GM10847 (cell line): Measurements from ENCODE around the gene HAT1.

Source experiments
- POLR2A ChIP-seq: IDR thresholded peaks from 2 replicates; pipeline ENCODE4 v1.6.1; 2011; ENCODE audit not compliant: insufficient read length; ENCODE audit errors: extremely low read depth

Gene HAT1

DNA sequence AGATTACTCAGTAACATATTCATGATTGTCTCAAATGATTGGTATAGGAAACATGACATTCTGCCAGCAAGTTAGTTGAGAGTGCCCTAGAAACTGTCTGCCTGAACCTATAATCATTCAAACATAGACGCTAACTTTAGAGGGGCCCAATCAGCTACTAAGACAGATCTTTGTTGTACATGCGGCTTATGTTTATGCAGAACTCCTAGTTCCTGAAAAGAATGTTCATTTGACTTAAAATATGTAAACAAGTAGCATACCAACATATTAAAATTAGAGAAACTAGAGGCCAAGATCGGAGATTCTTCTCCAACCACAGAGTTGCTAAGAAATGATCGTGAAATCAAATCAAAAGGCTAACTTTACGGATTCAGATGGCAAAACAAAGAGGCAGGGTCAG is 73.3 kb downstream of the HAT1 start:
- TF ChIP-seq POLR2A: no peak

DNA sequence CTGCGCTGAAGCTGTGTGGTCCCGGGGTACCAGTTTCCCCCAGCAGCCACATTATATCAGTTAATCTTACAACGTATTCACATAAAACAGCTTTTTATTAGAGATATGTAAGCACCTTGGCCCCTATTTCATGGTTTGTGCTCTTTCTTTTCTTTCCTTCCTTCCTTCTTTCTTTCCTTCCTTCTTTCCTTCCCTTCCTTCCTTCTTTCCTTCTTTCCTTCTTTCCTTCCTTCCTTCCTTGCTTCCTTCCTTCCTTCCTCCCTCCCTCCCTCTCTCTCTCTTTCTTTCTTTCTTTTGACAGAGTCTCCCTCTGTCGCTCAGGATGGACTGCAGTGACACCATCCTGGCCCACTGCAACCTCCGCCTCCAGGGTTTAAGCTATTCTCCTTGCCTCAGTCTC is 73.8 kb downstream of the HAT1 start:
- TF ChIP-seq POLR2A: no peak

- TF ChIP-seq POLR2A: no peak
Measured at GRCh38 chr2:171999161-171999560, 76.9 kb downstream of the HAT1 start.

DNA sequence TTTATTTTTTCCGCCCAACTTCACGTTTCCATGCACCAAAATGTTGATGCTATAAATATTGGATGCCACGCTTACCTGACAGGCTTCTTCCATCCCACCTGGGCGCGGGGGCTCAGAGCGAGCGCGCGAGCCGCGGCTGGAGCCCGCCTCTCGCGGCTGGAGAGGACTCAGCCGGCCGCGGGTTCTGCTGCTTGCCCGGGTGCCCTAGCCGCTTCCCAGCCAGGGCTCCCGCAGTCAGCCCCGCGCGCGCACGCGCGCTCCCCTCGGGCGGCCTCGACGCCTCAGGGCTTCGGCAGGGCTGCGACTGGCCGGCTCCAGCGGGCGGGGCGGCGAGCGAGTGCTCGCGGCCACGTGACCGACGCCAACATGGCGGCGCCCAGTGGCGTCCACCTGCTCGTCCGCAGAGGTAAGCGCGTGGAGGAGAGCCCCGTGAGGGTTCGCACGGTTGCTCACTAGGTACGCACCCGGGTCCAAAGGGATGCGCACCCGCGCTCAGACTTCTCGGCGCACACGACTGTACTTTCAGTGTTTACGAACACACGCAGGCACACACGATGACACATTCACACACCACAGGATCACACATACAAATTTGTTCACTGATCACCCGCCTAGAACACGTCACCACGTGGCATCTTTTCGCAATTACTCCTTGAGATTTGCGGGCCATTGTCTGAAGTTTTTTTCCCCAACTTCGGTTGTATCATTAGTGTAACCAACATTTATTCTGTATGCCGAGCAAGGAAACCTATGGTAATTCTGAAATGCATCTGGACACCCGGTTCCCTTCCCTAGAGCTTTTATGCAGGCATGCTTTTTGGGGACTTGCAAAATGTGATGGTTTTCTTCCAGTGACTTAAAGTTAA is 77.6 kb downstream of the HAT1 start, which contains the start of gene METAP1D:
TSS of gene METAP1D (plus strand) at position 350 of the 866 bp plus-strand sequence. CDS start at position 367, 17 bp downstream.
- TF ChIP-seq POLR2A: peak; percentile 84

DNA sequence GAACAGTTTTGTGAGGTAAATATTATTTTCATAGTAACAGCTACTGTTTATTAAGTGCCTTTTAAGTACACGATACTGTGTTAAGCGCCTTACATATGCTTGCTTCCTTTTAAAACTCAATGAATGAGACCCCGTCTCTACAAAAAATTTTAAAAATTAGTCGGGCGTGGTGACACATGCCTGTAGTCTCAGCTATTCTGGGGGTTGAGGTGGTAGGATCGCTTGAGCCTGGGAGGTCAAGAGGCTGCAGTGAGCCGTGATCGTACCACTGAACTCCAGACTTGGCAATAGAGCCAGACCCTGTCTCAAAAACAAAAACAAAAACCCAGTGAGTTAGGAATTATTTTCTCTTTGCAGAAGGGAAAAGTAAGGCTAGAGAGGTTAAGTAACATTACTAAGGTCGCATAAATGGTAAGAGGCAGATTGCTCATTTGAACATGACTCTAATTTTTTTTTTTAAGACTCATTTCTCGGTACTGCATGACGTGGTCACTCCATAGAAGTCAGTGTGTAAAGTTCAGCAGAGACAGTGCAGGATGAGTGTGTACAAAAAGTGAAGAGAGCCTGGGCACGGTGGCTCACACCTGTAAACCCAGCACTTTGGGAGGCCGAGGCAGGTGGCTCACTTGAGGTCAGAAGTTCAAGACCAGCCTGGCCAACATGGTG is 78.6 kb downstream of the HAT1 start:
- TF ChIP-seq POLR2A: no peak

DNA sequence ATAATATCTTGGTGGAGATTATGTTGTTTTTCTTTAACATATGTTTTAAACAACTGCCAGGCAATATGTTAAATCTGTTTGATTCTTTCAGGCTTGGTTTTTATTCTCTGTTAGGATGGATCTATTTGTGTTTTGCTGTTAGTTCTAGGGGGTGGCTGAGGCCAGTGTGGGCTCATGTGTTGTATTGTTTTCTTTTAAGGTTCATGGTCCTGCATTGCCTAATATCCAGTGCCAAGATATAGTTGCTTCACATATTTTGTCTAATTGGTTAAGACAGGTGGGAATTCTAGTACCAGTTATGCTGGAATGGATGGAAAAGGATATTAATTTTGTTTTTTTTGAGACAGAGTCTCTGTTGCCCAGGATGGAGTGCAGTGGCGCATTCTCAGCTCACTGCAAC is 85.1 kb downstream of the HAT1 start:
- TF ChIP-seq POLR2A: no peak

- no peak for TF ChIP-seq POLR2A
Measured at GRCh38 chr2:172009823-172010222, 87.6 kb downstream of the HAT1 start.

DNA sequence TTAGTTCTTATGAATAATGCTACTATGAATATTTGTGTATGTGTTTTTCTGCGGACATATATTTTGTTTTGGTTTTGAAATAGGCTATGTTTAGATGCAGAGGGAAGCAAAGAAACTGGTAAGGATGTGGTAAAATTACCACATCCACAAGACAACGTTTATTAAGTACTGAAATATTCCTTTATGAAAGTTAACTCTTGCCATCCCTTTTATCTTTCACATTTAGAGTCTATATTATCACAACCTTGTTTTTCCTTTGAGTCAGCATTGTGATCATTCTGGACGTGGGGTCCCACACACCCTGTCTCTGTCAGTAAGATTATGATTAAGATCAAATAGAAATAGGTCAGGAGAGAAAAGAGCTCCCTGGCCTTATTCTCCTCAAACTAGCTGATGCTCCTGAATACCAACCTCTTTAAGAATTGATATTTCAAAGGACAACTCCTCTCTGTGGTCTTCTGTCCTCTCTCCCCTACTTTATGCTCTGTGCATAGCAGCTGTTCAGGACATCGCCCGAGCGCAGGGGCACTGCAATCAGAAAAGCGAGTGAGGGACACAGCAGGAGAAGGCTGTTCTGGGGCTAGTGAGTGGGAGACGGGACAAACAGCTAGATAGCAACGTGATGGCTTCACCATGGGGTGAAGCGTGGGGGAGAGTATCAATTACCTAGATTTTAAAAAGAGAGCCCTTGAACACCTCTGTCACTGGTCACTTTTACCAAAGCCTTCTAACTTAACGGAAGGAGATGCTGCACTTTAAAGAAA is 89.7 kb downstream of the HAT1 start:
- TF ChIP-seq POLR2A: no peak

- TF ChIP-seq POLR2A: no peak
Measured at GRCh38 chr2:172012677-172013391, 90.6 kb downstream of the HAT1 start.

DNA sequence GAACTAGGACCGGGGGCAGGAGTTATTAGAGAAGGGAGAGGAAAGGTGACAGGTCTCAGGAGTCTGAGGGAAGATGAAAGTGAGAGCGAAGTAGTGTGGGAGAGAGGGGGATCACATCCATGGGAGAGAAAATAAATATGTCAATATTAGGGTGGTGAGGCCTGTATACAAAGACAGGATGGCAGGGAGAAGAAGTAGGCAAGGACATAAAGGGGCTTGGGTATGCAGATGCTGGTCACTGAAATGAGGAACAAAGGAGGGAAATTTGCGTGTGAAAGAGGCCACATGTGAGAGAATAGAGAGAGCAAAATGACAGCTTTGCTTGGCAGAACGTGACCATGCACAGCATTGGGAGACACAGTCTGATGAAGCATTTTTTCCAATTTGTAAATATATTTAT is 91.1 kb downstream of the HAT1 start:
- no peak for TF ChIP-seq POLR2A

DNA sequence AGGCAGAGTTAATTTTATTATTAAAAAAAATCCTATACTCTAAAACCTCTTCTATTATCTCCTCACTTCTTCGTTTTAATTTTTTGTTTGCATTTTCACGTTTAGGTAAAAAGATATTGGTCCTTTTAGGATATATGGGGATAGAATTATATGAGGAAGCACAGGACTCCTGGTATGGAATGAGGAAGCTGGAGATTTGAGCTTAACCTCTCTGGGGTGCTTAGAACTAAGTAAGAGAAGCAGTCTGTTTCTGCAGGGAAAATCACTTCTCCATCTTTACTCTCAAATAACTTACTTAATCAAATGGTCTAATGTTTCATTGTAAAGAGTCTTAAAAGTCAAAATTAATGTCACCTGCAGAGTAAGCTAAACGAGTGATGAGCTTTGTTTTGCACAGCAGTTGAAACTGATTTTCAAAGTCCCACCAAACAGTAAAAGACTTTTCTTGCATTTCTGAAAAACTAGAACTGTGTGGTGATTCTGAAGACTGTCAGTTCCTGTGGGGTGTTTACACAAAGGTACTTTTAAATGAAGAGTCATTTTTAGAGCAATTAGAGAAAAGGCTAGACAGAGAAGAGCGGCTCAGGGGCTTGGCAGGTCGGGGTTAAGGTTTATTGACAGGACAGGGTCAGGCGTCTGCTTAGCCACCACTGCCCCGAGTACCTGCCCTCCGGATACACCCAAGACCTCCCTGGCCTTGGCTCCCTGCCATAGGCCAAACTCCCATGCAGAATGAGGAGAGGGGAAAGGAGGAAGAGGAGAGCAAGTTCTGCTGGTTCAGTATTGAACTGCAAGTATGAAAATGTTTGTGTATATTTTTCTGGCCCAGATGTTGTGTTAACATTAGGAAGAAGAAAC is 99.0 kb downstream of the HAT1 start:
- TF ChIP-seq POLR2A: no peak

DNA sequence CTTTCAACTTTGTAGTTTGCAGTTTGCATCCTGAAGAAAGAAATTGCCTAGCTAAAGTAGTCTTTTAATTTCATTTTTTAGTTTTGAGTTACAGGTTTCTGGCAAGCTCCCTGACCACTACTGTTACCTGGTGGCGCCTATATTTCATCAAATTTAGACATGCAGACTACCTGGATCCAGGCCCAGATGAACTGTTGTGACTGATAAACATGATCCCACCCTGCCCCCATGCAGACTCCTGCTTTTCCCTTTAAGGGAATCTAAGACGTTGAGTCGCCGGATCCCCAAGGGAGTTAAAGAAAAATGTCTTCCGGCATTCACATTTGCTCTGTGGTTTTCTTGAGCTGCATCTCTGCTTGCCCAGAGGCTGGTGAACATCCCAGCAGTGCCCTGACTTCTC is 99.7 kb downstream of the HAT1 start:
- no peak for TF ChIP-seq POLR2A

DNA sequence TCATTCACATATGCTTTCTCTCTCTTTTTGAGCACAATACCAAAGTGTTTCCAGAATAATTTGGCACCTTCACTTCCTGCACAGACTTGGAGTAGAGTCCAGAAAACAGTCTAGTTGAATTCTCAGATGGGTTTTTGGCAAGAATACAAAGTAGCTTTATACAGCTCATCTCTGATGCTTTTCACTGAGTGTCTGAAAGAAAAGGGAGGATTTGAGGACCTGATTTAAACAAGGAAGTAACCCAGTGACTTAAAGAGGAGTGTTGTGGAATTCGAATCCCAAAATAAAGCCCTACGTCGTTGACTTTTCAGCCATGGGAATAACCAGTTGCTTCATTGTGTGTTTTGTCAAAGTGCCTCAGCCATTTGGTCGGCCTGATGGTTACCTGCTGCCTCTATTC is 109.3 kb downstream of the HAT1 start:
- no peak for TF ChIP-seq POLR2A
